GM23248 (cell line): ENCODE measurements around the gene FHAD1. TPM values are rescaled to one million over a fixed set of nuclear protein-coding genes. Genes with fewer than 3 reads are reported as not detected.
"Not testable (repeated sequence)": the region's sequence is repeated elsewhere in the genome, so short reads cannot be mapped to it uniquely, and the experiment has no call there.

ENCODE experiments used
- DNase-seq: peaks from one replicate; pipeline ENCODE4 v3.0.0-alpha.2; 2015
- H2AFZ ChIP-seq: fragments of 200-600 bp; sonication (generic); 2 replicates; pipeline ENCODE4 v1.6.1; 2016; ENCODE audit warnings: antibody characterized with exemption
- H3F3A ChIP-seq: fragments of 200-600 bp; sonication (generic); 2 replicates; pipeline ENCODE4 v1.6.1; 2016; ENCODE audit warnings: mild to moderate bottlenecking, antibody characterized with exemption, mixed run types; ENCODE audit not compliant: insufficient read depth
- H3K27ac ChIP-seq: fragments of 200-600 bp; sonication (generic); 2 replicates; pipeline ENCODE4 v1.5.1; 2016; ENCODE audit warnings: mild to moderate bottlenecking
- H3K27me3 ChIP-seq: fragments of 200-600 bp; sonication (generic); replicated peaks from 2 replicates; pipeline ENCODE4 v1.6.1; 2016; ENCODE audit warnings: mild to moderate bottlenecking; ENCODE audit not compliant: insufficient read depth
- H3K36me3 ChIP-seq: fragments of 200-600 bp; sonication (generic); 2 replicates; pipeline ENCODE4 v1.6.1; 2016; ENCODE audit warnings: low read depth, mild to moderate bottlenecking
- H3K4me1 ChIP-seq: fragments of 200-600 bp; sonication (generic); 2 replicates; pipeline ENCODE4 v1.6.1; 2016; ENCODE audit warnings: mild to moderate bottlenecking; ENCODE audit not compliant: insufficient read depth
- H3K4me2 ChIP-seq: fragments of 200-600 bp; sonication (generic); one replicate; pipeline ENCODE4 v1.6.1; 2016; ENCODE audit warnings: mild to moderate bottlenecking; ENCODE audit not compliant: unreplicated experiment
- H3K4me3 ChIP-seq: fragments of 200-600 bp; sonication (generic); 2 replicates; pipeline ENCODE4 v1.5.1; 2016; ENCODE audit warnings: mild to moderate bottlenecking
- H3K79me2 ChIP-seq: fragments of 200-600 bp; sonication (generic); 2 replicates; pipeline ENCODE4 v1.6.1; 2016; ENCODE audit warnings: mild to moderate bottlenecking; ENCODE audit not compliant: insufficient read depth
- H3K9ac ChIP-seq: fragments of 200-600 bp; sonication (generic); 2 replicates; pipeline ENCODE4 v1.6.1; 2016; ENCODE audit warnings: mild to moderate bottlenecking
- H3K9me2 ChIP-seq: fragments of 200-600 bp; sonication (generic); 2 replicates; pipeline ENCODE4 v1.6.1; 2016; ENCODE audit warnings: mixed run types, mild to moderate bottlenecking, moderate library complexity; ENCODE audit not compliant: insufficient read depth
- H3K9me3 ChIP-seq: fragments of 200-600 bp; sonication (generic); one replicate; pipeline ENCODE4 v1.6.1; 2017; ENCODE audit warnings: low read depth
- H4K20me1 ChIP-seq: fragments of 200-600 bp; sonication (generic); 2 replicates; pipeline ENCODE4 v1.6.0; 2016; ENCODE audit not compliant: insufficient read depth
- EZH2 ChIP-seq: fragments of 200-600 bp; sonication (generic); IDR thresholded peaks from 2 replicates; pipeline ENCODE4 v1.6.1; 2018; ENCODE audit warnings: antibody characterized with exemption, mild to moderate bottlenecking; ENCODE audit not compliant: insufficient read depth, poor library complexity, severe bottlenecking
- EZH2phosphoT487 ChIP-seq: fragments of 200-600 bp; sonication (generic); IDR thresholded peaks from 2 replicates; pipeline ENCODE4 v1.6.1; 2018; ENCODE audit warnings: antibody characterized with exemption, moderate library complexity, mild to moderate bottlenecking, low read depth; ENCODE audit not compliant: insufficient read depth
- WGBS, 2 experiments: methylation state at CpG; one replicate each; pipeline ENCODE4 v1.1.6; 2015 to 2017; ENCODE audit warnings: low lambda C conversion rate in 2 of 2, low coverage in 1 of 2; ENCODE audit errors: missing lambda C conversion rate in 2 of 2; 5-methylcytosine and 5-hydroxymethylcytosine counted together
- in situ Hi-C: fragments of 300-500 bp; cut with MboI; formaldehyde crosslinking; loops from 2 replicates; pipeline ENCODE4 v1.15.0; 2020
- polyA plus RNA-seq: library from polyadenylated mRNA; unstranded; fragments of >200 nt; fragmentation: Nextera tagmentation; extraction: Ambion mirVana; gene quantifications from 2 replicates; pipeline ENCODE4 v1.2.1, GENCODE V29; 2016
- total RNA-seq: library from RNA; depleted of rRNA; stranded (reverse); fragments of >200 nt; shearing (Covaris generic); gene quantifications from 2 replicates; pipeline ENCODE4 v1.2.3, GENCODE V29; 2014

Gene FHAD1
- total and polyA plus RNA-seq, 2 experiments from 2014 or later, result 0.24 TPM; not detected in 1

DNA sequence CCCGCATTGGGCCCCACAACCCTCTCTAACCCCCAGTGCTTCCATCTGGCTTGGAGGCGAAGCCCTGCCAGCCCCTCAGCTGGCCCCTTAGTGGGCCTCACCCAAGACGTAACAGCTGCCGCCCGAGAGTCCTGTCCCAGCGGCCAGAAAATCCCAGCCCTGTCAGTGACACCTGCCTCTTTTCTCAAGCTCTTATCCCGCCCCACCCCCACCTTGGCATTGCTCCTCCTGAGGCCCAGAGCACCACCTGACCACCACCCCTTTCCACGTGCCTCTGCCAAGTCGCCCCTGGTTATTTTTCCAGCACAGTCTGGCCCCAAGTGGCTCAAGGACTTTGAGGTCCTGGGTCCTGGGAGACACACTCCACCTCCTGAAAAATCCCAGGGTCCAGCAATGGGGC is 185.3 kb downstream of the FHAD1 start:
- no peaks in the 10 kb centered on the region for H4K20me1 ChIP-seq
- no peak overlapping the region for H3K9ac ChIP-seq
- no peaks in the 10 kb centered on the region for H3K9me3 ChIP-seq
- no peaks in the 10 kb centered on the region for H3K27me3 ChIP-seq
- H3F3A ChIP-seq, result peaks cover 4% of the 10 kb centered on the region; the same call in 1 of the 2 replicates
- no peaks in the 10 kb centered on the region for H3K36me3 ChIP-seq
- no peak overlapping the region for H2AFZ ChIP-seq
- H3K79me2 ChIP-seq, result no peaks in the 10 kb centered on the region
- H3K4me3 ChIP-seq, result no peak overlapping the region
- TF ChIP-seq EZH2phosphoT487 (no peak), EZH2 (no peak)
- in situ Hi-C loops, result loop anchor here (5.0 to 25.0 kb wide), 2 partner anchors 105 to 295 kb away; no protein-coding TSS in a partner anchor
- peaks cover 10% of the 10 kb centered on the region for H3K4me1 ChIP-seq
- no peak overlapping the region for H3K4me2 ChIP-seq
- WGBS, 2 experiments, result 93 to 95% methylated on average over 9 of the region's 9 CpGs
- H3K9me2 ChIP-seq, result no peaks in the 10 kb centered on the region
- H3K27ac ChIP-seq, result 0 out of 2 replicates have a peak overlapping the region, but pooled peaks have one; percentile 21
- DNase-seq, result no peak

DNA sequence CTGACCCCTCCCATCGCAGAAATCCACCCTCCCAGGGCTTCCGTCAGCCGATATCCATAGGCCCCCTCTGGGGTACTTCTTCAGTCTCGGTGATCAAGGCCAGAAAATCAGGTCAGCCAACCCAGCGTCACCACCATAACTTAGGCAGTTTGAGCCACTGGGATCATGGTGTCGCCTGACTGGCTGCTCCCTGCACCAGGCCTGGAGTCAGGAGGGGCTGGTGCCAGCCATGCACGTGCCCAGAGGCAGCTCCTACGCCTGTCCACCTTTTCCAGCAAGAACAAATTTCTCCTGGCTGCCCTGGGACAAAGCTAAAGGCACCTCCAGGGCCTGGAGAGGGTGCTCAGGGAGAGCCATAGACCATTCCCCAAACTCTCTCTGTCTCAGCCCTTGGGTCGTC is 186.4 kb downstream of the FHAD1 start:
- 77 to 82% methylated on average over 9 of the region's 9 CpGs for WGBS, 2 experiments
- Histone ChIP-seq H2AFZ (no peak overlapping the region), H3K4me2 (no peak overlapping the region), H4K20me1 (no peaks in the 10 kb centered on the region), H3F3A (peaks cover 4% of the 10 kb centered on the region; the same call in 1 of the 2 replicates), H3K27me3 (no peaks in the 10 kb centered on the region), H3K9ac (no peak overlapping the region), H3K9me3 (no peaks in the 10 kb centered on the region), H3K4me1 (peaks cover 10% of the 10 kb centered on the region), H3K9me2 (no peaks in the 10 kb centered on the region), H3K36me3 (no peaks in the 10 kb centered on the region), H3K79me2 (no peaks in the 10 kb centered on the region), H3K27ac (no peak overlapping the region), H3K4me3 (no peak overlapping the region)
- in situ Hi-C loops, result loop anchor here (5.0 to 25.0 kb wide), 2 partner anchors 106 to 296 kb away; no protein-coding TSS in a partner anchor
- DNase-seq, result no peak
- TF ChIP-seq EZH2 (no peak), EZH2phosphoT487 (no peak)

DNA sequence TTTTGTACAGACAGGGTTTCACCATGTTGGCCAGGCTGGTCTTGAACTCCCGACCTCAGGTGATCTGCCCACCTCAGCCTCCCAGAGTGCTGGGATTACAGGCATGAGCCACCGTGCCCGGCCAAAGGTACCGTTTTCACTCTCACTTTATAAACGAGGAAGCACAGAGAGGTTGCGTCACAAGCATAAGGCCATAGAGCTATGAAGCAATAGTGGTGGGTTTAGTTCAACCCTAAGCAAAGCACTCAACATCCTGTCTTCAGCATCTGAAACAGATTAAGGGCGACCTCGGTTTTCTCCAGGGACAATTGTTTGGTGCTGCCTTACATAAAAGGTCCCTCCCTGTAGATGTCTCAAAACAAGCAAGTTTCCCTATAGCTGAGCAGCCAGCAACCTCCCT is 187.7 kb downstream of the FHAD1 start:
- not testable (repeated sequence) for H4K20me1 ChIP-seq, H2AFZ ChIP-seq, H3K79me2 ChIP-seq, H3K27me3 ChIP-seq, H3K9ac ChIP-seq, H3K4me1 ChIP-seq, H3K36me3 ChIP-seq, H3K4me3 ChIP-seq, H3K27ac ChIP-seq, H3K9me2 ChIP-seq, H3K9me3 ChIP-seq, H3K4me2 ChIP-seq, H3F3A ChIP-seq
- peak; percentile 64 for DNase-seq
- in situ Hi-C loops, result loop anchor here (5.0 to 25.0 kb wide), 2 partner anchors 107 to 297 kb away; no protein-coding TSS in a partner anchor
- WGBS, 2 experiments, result 43 to 48% methylated on average over 8 of the region's 8 CpGs

DNA sequence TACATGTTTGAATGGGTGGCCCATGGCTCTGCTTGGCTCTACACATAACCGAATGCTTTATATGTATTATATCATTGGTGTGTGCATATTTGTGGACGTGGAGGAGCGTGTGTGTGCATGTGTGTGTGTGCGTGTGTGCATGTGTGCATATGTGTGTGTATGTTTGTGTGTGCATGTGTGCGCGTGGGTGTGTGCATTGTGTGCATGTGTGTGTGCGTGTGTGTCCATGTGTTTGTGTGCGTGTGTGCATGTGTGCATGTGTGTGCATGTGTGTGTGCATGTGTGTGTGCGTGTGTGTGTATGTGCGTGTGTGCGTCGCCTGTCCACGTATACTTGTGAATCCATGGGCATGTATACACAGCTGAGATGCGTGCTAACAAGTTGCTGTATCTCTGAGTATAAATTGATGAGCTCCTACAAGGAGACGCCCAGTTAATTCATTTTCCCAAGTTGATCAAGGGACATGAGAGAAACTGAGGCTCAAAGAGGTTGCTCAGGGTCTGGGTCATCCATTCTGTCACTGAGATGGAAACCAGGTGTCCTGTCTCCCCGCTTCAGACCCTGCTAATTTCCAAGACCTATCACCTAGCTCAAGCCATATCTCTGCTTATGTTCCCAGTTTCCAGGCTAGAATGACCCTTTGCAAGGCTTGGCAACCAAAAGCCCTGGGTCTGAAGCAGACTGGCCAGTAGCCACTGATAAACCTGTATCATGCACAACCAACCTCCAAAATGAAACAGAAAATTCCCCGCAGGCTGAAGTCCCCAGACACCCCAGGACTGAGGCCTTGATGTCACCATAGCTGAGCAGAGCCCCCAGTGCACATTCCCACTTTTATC is 188.4 kb downstream of the FHAD1 start:
- no peaks in the 10 kb centered on the region for H3K9me3 ChIP-seq
- no peaks in the 10 kb centered on the region for H3K9me2 ChIP-seq
- no peaks in the 10 kb centered on the region for H3K36me3 ChIP-seq
- no peaks in the 10 kb centered on the region for H3K27me3 ChIP-seq
- no peak overlapping the region for H3K27ac ChIP-seq
- no peak overlapping the region for H3K4me2 ChIP-seq
- in situ Hi-C loops, result loop anchor here (25.0 kb wide), 1 partner anchor 298 kb away; no protein-coding TSS in a partner anchor
- H2AFZ ChIP-seq, result no peak overlapping the region
- 92% methylated on average over 17 of the region's 17 CpGs for WGBS, 2 experiments
- H3K79me2 ChIP-seq, result no peaks in the 10 kb centered on the region
- no peak overlapping the region for H3K4me3 ChIP-seq
- H4K20me1 ChIP-seq, result no peaks in the 10 kb centered on the region
- DNase-seq, result no peak
- TF ChIP-seq EZH2phosphoT487 (no peak), EZH2 (no peak)
- no peak overlapping the region for H3K9ac ChIP-seq
- H3F3A ChIP-seq, result peaks cover 4% of the 10 kb centered on the region; the same call in 1 of the 2 replicates
- peaks cover 10% of the 10 kb centered on the region for H3K4me1 ChIP-seq
